Chondrocyte (in vitro differentiated cells): Measurements from ENCODE around the gene FIBCD1. TPM values are rescaled to one million over a fixed set of nuclear protein-coding genes. Genes with fewer than 3 reads are reported as not detected.

Experiments used
- DNase-seq: peaks from one replicate; pipeline ENCODE4 v3.0.0; 2021; ENCODE audit warnings: mixed read lengths, low spot score
- H3K27ac Mint-ChIP-seq: one replicate; pipeline ENCODE4 v1.8.0; 2021; ENCODE audit warnings: mild to moderate bottlenecking, moderate library complexity, mixed read lengths; ENCODE audit not compliant: unreplicated experiment
- H3K27me3 Mint-ChIP-seq: 2 replicates; pipeline ENCODE4 v1.8.0; 2021; ENCODE audit warnings: low read depth, mixed read lengths
- H3K36me3 Mint-ChIP-seq: 2 replicates; pipeline ENCODE4 v1.8.0; 2021; ENCODE audit warnings: low read depth, mixed read lengths
- H3K4me1 Mint-ChIP-seq: 2 replicates; pipeline ENCODE4 v1.8.0; 2021; ENCODE audit warnings: low read depth, mild to moderate bottlenecking, mixed read lengths
- H3K4me3 Mint-ChIP-seq: one replicate; pipeline ENCODE4 v1.8.0; 2021; ENCODE audit warnings: mild to moderate bottlenecking, moderate library complexity, mixed read lengths; ENCODE audit not compliant: unreplicated experiment
- H3K9me3 Mint-ChIP-seq: 2 replicates; pipeline ENCODE4 v1.8.0; 2021; ENCODE audit warnings: low read depth, mixed read lengths
- CTCF ChIP-seq: fragments of 200-600 bp; sonication (generic); IDR thresholded peaks from 2 replicates; pipeline ENCODE4 v1.5.0; 2021; ENCODE audit warnings: antibody characterized with exemption, mild to moderate bottlenecking, moderate library complexity
- total RNA-seq: library from RNA; stranded (reverse); gene quantifications from 3 replicates; pipeline ENCODE4 v1.2.1, GENCODE V29; 2021

FIBCD1 gene
- total RNA-seq, 1 donor from 2014 or later, result 8.3 TPM

GRCh38 chr9:130880599-130881220 is 58.3 kb downstream of the FIBCD1 start:
- no peak overlapping the region for H3K4me3 Mint-ChIP-seq
- H3K27ac Mint-ChIP-seq, result no peak overlapping the region
- no peak for DNase-seq
- no peaks in the 10 kb centered on the region for H3K9me3 Mint-ChIP-seq
- H3K4me1 Mint-ChIP-seq, result no peaks in the 10 kb centered on the region
- TF ChIP-seq CTCF, result no peak
- peaks cover 37% of the 10 kb centered on the region for H3K36me3 Mint-ChIP-seq
- H3K27me3 Mint-ChIP-seq, result no peaks in the 10 kb centered on the region

GRCh38 chr9:130879863-130880411 is 59.1 kb downstream of the FIBCD1 start:
- no peak for TF ChIP-seq CTCF
- no peak for DNase-seq
- Mint-ChIP-seq H3K27me3 (no peaks in the 10 kb centered on the region), H3K9me3 (no peaks in the 10 kb centered on the region), H3K4me3 (no peak overlapping the region), H3K36me3 (peaks cover 37% of the 10 kb centered on the region), H3K27ac (no peak overlapping the region), H3K4me1 (no peaks in the 10 kb centered on the region)

GRCh38 chr9:130878295-130878694 is 60.8 kb downstream of the FIBCD1 start:
- no peak overlapping the region for H3K27ac Mint-ChIP-seq
- H3K4me1 Mint-ChIP-seq, result no peaks in the 10 kb centered on the region
- H3K9me3 Mint-ChIP-seq, result no peaks in the 10 kb centered on the region
- TF ChIP-seq CTCF, result no peak
- H3K27me3 Mint-ChIP-seq, result no peaks in the 10 kb centered on the region
- H3K4me3 Mint-ChIP-seq, result no peak overlapping the region
- no peak for DNase-seq
- peaks cover 40% of the 10 kb centered on the region for H3K36me3 Mint-ChIP-seq

- Mint-ChIP-seq H3K36me3 (peaks cover 46% of the 10 kb centered on the region), H3K9me3 (no peaks in the 10 kb centered on the region), H3K27me3 (no peaks in the 10 kb centered on the region), H3K4me3 (no peak overlapping the region), H3K27ac (no peak overlapping the region), H3K4me1 (no peaks in the 10 kb centered on the region)
- TF ChIP-seq CTCF, result no peak
- DNase-seq, result no peak
These were observed 61.7 kb downstream of the FIBCD1 start for GRCh38 chr9:130877300-130877699.

GRCh38 chr9:130874783-130875182 is 64.3 kb downstream of the FIBCD1 start:
- TF ChIP-seq CTCF, result no peak
- Mint-ChIP-seq H3K27ac (no peak overlapping the region), H3K27me3 (no peaks in the 10 kb centered on the region), H3K4me1 (peaks cover 6% of the 10 kb centered on the region), H3K4me3 (no peak overlapping the region), H3K36me3 (peaks cover 35% of the 10 kb centered on the region), H3K9me3 (no peaks in the 10 kb centered on the region)
- peak; percentile 38 for DNase-seq
